HCT116 (cell line): ENCODE data around the gene CDA. TPM values are rescaled to one million over a fixed set of nuclear protein-coding genes. Genes with fewer than 3 reads are reported as not detected.

Experiments used
- ATAC-seq: fragments of 200-7000 bp; cut with Tn5 transposase; 2 replicates; pipeline ENCODE4 v1.9.1; 2020; ENCODE audit warnings: mild to moderate bottlenecking, moderate library complexity
- BruUV-seq: library from RNA; stranded (reverse); fragments of 400-500 nt; replicated peaks from 2 replicates; lab custom pipeline; 2021; lab: Mats Ljungman, UMichigan
- CTCF ChIA-PET: fragments of 300-600 bp; sonication (Branson Sonifier 250); formaldehyde crosslinking; loops from one replicate; lab custom pipeline; 2021; ENCODE audit warnings: antibody characterized with exemption; lab: Charles Lee
- POLR2A ChIA-PET: fragments of 300-600, 350-600 bp; sonication (Branson Sonifier 250); formaldehyde crosslinking; loops from one replicate; lab custom pipeline; 2021; ENCODE audit warnings: antibody characterized with exemption; lab: Charles Lee
- RAD21 ChIA-PET, 2 experiments: fragments of 300-600 bp; sonication (Branson Sonifier 250); formaldehyde crosslinking; loops; one replicate each; lab custom pipeline; 2023; ENCODE audit warnings: low total read pairs in 2 of 2; ENCODE audit not compliant: uncharacterized antibody in 2 of 2, unreplicated experiment in 2 of 2, low non-redundant PET in 1 of 2; lab: Charles Lee
- DNase-seq: peaks from one replicate; pipeline ENCODE4 v3.0.0-alpha.2; 2010; ENCODE audit warnings: low read depth, low spot score
- H2AFZ ChIP-seq: fragments of 200-600 bp; shearing (Covaris generic), sonication (generic); 2 replicates; pipeline ENCODE4 v1.6.1; 2017; ENCODE audit warnings: low read depth, mixed run types, mixed read lengths, antibody characterized with exemption, low read length; ENCODE audit not compliant: poor library complexity, severe bottlenecking
- H3K27ac ChIP-seq: 2 replicates; pipeline ENCODE4 v1.5.1; 2012; ENCODE audit warnings: low read depth, low read length
- H3K27me3 ChIP-seq: fragments of 200-600 bp; sonication (generic); 2 replicates; pipeline ENCODE4 v1.6.1; 2016; ENCODE audit warnings: mixed run types, low read length, mixed read lengths; ENCODE audit not compliant: insufficient read depth
- H3K36me3 ChIP-seq, 2 experiments: fragments of 200-500 bp in 1 of 2; fragments of 200-600 bp in 1 of 2; sonication (Bioruptor generic) in 1 of 2; sonication (generic) in 1 of 2; 2 replicates each; pipeline versions ENCODE4 v1.5.1 to v1.6.1; 2014 to 2016; ENCODE audit warnings: low read length in 2 of 2, inconsistent platforms in 1 of 2, mixed read lengths in 1 of 2, mixed run types in 1 of 2; ENCODE audit not compliant: insufficient read depth in 2 of 2, control insufficient read depth in 1 of 2
- H3K4me1 ChIP-seq, 2 experiments: fragments of 200-600 bp in 1 of 2; sonication (generic) in 1 of 2; 2 replicates each; pipeline versions ENCODE4 v1.5.1 to v1.6.1; 2012 to 2017; ENCODE audit warnings: low read length in 2 of 2, inconsistent platforms in 1 of 2, mild to moderate bottlenecking in 1 of 2, mixed read lengths in 1 of 2, mixed run types in 1 of 2, moderate library complexity in 1 of 2; ENCODE audit not compliant: insufficient read depth in 2 of 2, control insufficient read depth in 1 of 2
- H3K4me2 ChIP-seq: fragments of 200-600 bp; sonication (generic); 2 replicates; pipeline ENCODE4 v1.6.1; 2017; ENCODE audit warnings: mixed run types, low read length, mixed read lengths
- H3K4me3 ChIP-seq, 2 experiments: fragments of 200-600 bp in 1 of 2; sonication (generic) in 1 of 2; replicated peaks in 1 of 2; 2 replicates each; pipeline ENCODE4 v1.5.1; 2011 to 2016; ENCODE audit warnings: low read length in 2 of 2, control low read depth in 1 of 2, low read depth in 1 of 2, mild to moderate bottlenecking in 1 of 2, mixed read lengths in 1 of 2, mixed run types in 1 of 2
- H3K79me2 ChIP-seq: fragments of 200-600 bp; sonication (generic); 2 replicates; pipeline ENCODE4 v1.6.1; 2017; ENCODE audit warnings: mild to moderate bottlenecking, mixed run types, low read length, moderate library complexity, mixed read lengths; ENCODE audit not compliant: insufficient read depth
- H3K9ac ChIP-seq: fragments of 200-600 bp; sonication (generic); 2 replicates; pipeline ENCODE4 v1.6.1; 2016; ENCODE audit warnings: low read length, mixed read lengths
- H3K9me2 ChIP-seq: fragments of 200-600 bp; sonication (generic), shearing (Covaris generic); 2 replicates; pipeline ENCODE4 v1.6.1; 2017; ENCODE audit warnings: mixed run types, mild to moderate bottlenecking, moderate library complexity; ENCODE audit not compliant: insufficient read depth
- H3K9me3 ChIP-seq, 2 experiments: fragments of 200-500 bp in 1 of 2; fragments of 200-600 bp in 1 of 2; sonication (Bioruptor generic) in 1 of 2; sonication (generic) in 1 of 2; 2 replicates each; pipeline ENCODE4 v1.6.1; 2014 to 2017; ENCODE audit warnings: low read length in 2 of 2, mixed read lengths in 2 of 2, inconsistent platforms in 1 of 2, low read depth in 1 of 2, mild to moderate bottlenecking in 1 of 2, mixed run types in 1 of 2, moderate library complexity in 1 of 2; ENCODE audit not compliant: control insufficient read depth in 1 of 2, insufficient read depth in 1 of 2
- H4K20me1 ChIP-seq: fragments of 200-600 bp; sonication (generic), shearing (Covaris generic); 2 replicates; pipeline ENCODE4 v1.6.1; 2017; ENCODE audit warnings: mixed run types, mild to moderate bottlenecking, moderate library complexity; ENCODE audit not compliant: insufficient read depth
- CEBPB ChIP-seq: IDR thresholded peaks from 2 replicates; pipeline ENCODE4 v1.6.1; 2012; ENCODE audit warnings: low read depth
- CTCF ChIP-seq, 3 experiments: fragments of 200-600 bp in 1 of 3; sonication (generic) in 1 of 3; IDR thresholded peaks in 2 of 3; conservative IDR thresholded peaks in 1 of 3; 2 replicates each; pipeline ENCODE4 v1.5.1; 2012 to 2017; ENCODE audit warnings: low read depth in 2 of 3, low read length in 2 of 3, antibody characterized with exemption in 1 of 3, borderline replicate concordance in 1 of 3, control low read depth in 1 of 3, mild to moderate bottlenecking in 1 of 3, mixed read lengths in 1 of 3, mixed run types in 1 of 3, moderate library complexity in 1 of 3; ENCODE audit not compliant: insufficient read depth in 1 of 3
- EZH2phosphoT487 ChIP-seq: fragments of 200-600 bp; IDR thresholded peaks from 2 replicates; pipeline ENCODE4 v1.6.1; 2018; ENCODE audit warnings: antibody characterized with exemption, borderline replicate concordance
- SIN3A ChIP-seq: IDR thresholded peaks from 2 replicates; pipeline ENCODE4 v1.6.1; 2012; ENCODE audit warnings: low read depth
- TCF7L2 ChIP-seq: IDR thresholded peaks from 2 replicates; pipeline ENCODE4 v1.7.0; 2011; ENCODE audit warnings: borderline replicate concordance, inconsistent platforms; ENCODE audit not compliant: insufficient read depth, insufficient read length; ENCODE audit errors: extremely low read depth
- YY1 ChIP-seq: IDR thresholded peaks from 2 replicates; pipeline ENCODE4 v1.6.1; 2011; ENCODE audit warnings: low read length, low read depth, moderate library complexity, mild to moderate bottlenecking; ENCODE audit not compliant: insufficient replicate concordance; ENCODE audit errors: extremely low read depth
- ZFX ChIP-seq: fragments of 450-650 bp; IDR thresholded peaks from 2 replicates; pipeline ENCODE4 v1.6.1; 2017
- intact Hi-C: fragments of 100-400 bp; cut with micrococcal nuclease; formaldehyde crosslinking; loops from 2 replicates; pipeline ENCODE4 v1.10.0; 2022
- total RNA-seq: library from RNA; stranded (reverse); gene quantifications from one replicate; pipeline ENCODE4 v1.2.1, GENCODE V29; 2021; ENCODE audit not compliant: unreplicated experiment
- TF ChIP-seq, protein P1 (sequence below): IDR thresholded peaks from 2 replicates; pipeline ENCODE4 v1.6.1; 2011; ENCODE audit warnings: mild to moderate bottlenecking, low read length, moderate library complexity; ENCODE audit not compliant: insufficient replicate concordance; ENCODE audit errors: extremely low read depth
- TF ChIP-seq, protein P2 (sequence below): IDR thresholded peaks from 2 replicates; pipeline ENCODE4 v1.6.1; 2012

The CDA gene
- total RNA-seq, 1 experiment from 2014 or later, result 28.6 TPM

GRCh38 chr1:20660363-20660762 lies 71.5 kb downstream of the CDA start:
- no peaks in the 10 kb centered on the region for H3K9me3 ChIP-seq
- ChIA-PET RAD21 (interaction anchor here in 1 of 2 experiments (2.1 kb wide), 1 partner anchor 85 kb away, joined by 5 read pairs; no protein-coding TSS in a partner anchor), CTCF (interaction anchor here (2.1 to 2.7 kb wide), 2 partner anchors 27 to 85 kb away, joined by 14 to 16 read pairs; partner anchors contain the start of gene PINK1), POLR2A (no interaction called here)
- peak overlapping the region; percentile 90 to 100 for H3K4me3 ChIP-seq
- no peaks in the 10 kb centered on the region for H4K20me1 ChIP-seq
- peak overlapping the region; percentile 81 for H3K9ac ChIP-seq
- intact Hi-C loops, result no loop called here
- DNase-seq (no peak), ATAC-seq (no peak)
- H3K4me1 ChIP-seq, result peaks cover 12 to 21% of the 10 kb centered on the region in 2 experiments
- peak overlapping the region; percentile 68 for H3K27ac ChIP-seq
- no TSS peak for BruUV-seq
- no peaks in the 10 kb centered on the region for H3K9me2 ChIP-seq
- H3K79me2 ChIP-seq, result peaks cover 59% of the 10 kb centered on the region
- TF ChIP-seq, protein P1, sequence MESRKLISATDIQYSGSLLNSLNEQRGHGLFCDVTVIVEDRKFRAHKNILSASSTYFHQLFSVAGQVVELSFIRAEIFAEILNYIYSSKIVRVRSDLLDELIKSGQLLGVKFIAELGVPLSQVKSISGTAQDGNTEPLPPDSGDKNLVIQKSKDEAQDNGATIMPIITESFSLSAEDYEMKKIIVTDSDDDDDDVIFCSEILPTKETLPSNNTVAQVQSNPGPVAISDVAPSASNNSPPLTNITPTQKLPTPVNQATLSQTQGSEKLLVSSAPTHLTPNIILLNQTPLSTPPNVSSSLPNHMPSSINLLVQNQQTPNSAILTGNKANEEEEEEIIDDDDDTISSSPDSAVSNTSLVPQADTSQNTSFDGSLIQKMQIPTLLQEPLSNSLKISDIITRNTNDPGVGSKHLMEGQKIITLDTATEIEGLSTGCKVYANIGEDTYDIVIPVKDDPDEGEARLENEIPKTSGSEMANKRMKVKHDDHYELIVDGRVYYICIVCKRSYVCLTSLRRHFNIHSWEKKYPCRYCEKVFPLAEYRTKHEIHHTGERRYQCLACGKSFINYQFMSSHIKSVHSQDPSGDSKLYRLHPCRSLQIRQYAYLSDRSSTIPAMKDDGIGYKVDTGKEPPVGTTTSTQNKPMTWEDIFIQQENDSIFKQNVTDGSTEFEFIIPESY, result no peak
- TF ChIP-seq SIN3A (no peak), YY1 (no peak), TCF7L2 (no peak), EZH2phosphoT487 (no peak), ZFX (no peak), CTCF (IDR thresholded peaks at IDR 0.05 in 2 of 3, conservative IDR thresholded peaks at IDR 0.05 in 1 of 3; ENCODE audit: borderline replicate concordance in 1 of 3, insufficient read depth in 1 of 3, low read depth in 2 of 3, low read length in 2 of 3) (no peak), CEBPB (no peak)
- TF ChIP-seq, protein P2, sequence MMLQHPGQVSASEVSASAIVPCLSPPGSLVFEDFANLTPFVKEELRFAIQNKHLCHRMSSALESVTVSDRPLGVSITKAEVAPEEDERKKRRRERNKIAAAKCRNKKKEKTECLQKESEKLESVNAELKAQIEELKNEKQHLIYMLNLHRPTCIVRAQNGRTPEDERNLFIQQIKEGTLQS, result no peak
- H3K36me3 ChIP-seq, result peaks cover 33 to 34% of the 10 kb centered on the region in 2 experiments
- H3K27me3 ChIP-seq, result no peaks in the 10 kb centered on the region
- H3K4me2 ChIP-seq, result peak overlapping the region; percentile 82
- no peak overlapping the region for H2AFZ ChIP-seq
